Nephron (organoid): ENCODE measurements around the gene RIMS3.

Experiments used
- H3K27ac Mint-ChIP-seq, 3 experiments: 2 replicates each; pipeline ENCODE4 v1.8.0; 2020; ENCODE audit warnings: mixed read lengths in 3 of 3, mild to moderate bottlenecking in 2 of 3, moderate library complexity in 1 of 3
- H3K27me3 Mint-ChIP-seq: 2 replicates; pipeline ENCODE4 v1.8.0; 2021; ENCODE audit warnings: low read depth, mild to moderate bottlenecking, moderate library complexity, mixed read lengths
- H3K36me3 Mint-ChIP-seq: 2 replicates; pipeline ENCODE4 v1.8.0; 2020; ENCODE audit warnings: low read depth, mixed read lengths
- H3K4me1 Mint-ChIP-seq: 2 replicates; pipeline ENCODE4 v1.8.0; 2020; ENCODE audit warnings: mixed read lengths
- H3K4me3 Mint-ChIP-seq, 3 experiments: 2 replicates each; pipeline ENCODE4 v1.8.0; 2020; ENCODE audit warnings: mild to moderate bottlenecking in 3 of 3, mixed read lengths in 3 of 3, moderate library complexity in 2 of 3
- H3K9me3 Mint-ChIP-seq: 2 replicates; pipeline ENCODE4 v1.8.0; 2020; ENCODE audit warnings: mixed read lengths
- TF ChIP-seq, protein P1 (sequence below), 3 experiments: fragments of 200-600 bp; sonication (generic); IDR thresholded peaks; one replicate each; pipeline ENCODE4 v1.5.0; 2021; ENCODE audit warnings: antibody characterized with exemption in 3 of 3; ENCODE audit not compliant: unreplicated experiment in 3 of 3

Gene RIMS3

DNA sequence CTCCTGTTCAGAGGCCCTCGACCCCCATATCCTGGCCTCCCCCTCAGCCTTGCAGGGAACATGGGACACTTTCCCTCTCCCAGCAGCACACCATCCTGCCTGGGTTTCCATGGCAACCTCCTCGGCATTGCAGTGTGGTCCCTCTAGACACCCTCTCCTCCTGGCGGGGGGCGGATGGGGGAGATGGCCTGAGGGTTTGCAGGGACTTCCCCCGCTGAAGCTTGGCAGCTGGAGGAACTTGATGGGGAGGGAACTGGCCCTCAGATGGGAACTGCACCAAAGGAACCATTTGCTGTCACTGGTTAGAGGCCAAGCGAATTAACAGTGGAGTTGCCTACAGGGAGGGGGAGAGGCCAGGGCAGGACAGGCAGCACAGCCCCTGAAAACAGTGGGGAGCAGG is 28.7 kb downstream of the RIMS3 start:
- H3K27ac Mint-ChIP-seq = no peak overlapping the region
- H3K27me3 Mint-ChIP-seq = no peaks in the 10 kb centered on the region
- no peaks in the 10 kb centered on the region for H3K9me3 Mint-ChIP-seq
- H3K4me1 Mint-ChIP-seq = peaks cover 9% of the 10 kb centered on the region
- no peak overlapping the region for H3K4me3 Mint-ChIP-seq
- TF ChIP-seq, protein P1, sequence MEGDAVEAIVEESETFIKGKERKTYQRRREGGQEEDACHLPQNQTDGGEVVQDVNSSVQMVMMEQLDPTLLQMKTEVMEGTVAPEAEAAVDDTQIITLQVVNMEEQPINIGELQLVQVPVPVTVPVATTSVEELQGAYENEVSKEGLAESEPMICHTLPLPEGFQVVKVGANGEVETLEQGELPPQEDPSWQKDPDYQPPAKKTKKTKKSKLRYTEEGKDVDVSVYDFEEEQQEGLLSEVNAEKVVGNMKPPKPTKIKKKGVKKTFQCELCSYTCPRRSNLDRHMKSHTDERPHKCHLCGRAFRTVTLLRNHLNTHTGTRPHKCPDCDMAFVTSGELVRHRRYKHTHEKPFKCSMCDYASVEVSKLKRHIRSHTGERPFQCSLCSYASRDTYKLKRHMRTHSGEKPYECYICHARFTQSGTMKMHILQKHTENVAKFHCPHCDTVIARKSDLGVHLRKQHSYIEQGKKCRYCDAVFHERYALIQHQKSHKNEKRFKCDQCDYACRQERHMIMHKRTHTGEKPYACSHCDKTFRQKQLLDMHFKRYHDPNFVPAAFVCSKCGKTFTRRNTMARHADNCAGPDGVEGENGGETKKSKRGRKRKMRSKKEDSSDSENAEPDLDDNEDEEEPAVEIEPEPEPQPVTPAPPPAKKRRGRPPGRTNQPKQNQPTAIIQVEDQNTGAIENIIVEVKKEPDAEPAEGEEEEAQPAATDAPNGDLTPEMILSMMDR (IDR thresholded peaks at IDR 0.05; ENCODE audit: unreplicated experiment in 3 of 3) = no peak
- H3K36me3 Mint-ChIP-seq = no peaks in the 10 kb centered on the region

DNA sequence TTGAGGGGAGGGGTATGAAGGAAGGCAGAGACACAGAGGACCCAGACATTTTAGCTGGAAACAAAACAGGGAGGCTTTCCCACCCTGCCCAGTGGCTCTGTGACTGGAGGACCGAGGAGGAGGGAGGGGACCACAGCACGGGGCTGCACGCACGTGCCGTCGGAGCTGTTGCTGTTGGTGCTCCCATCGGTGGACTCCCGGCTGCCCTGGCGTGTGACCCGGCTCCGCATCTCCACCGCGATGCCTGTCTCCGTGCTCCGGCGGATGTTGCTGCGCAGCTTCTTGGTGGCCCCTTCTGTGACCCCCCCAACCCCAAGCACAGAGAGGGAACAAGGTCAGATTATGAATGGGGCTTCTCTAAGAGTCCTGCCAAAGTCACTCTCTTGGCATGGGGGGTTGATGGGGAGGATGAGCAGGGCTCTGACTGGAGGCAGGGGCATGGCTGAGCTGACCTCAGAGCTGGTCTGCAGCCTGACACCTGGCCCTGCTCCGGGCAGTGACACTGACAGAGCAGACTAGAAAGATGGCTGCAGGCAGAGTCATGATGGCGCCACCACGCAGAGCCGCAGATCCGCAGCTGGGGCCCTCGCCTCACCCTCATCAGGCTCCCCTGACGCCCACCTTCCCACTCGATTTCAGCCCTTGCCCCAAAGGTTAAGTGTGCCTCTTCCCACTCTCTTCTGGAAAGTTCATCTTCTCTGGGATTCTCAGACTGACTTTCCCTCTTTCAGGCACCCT is 29.6 kb downstream of the RIMS3 start:
- H3K27ac Mint-ChIP-seq = no peak overlapping the region
- peaks cover 9% of the 10 kb centered on the region for H3K4me1 Mint-ChIP-seq
- no peaks in the 10 kb centered on the region for H3K36me3 Mint-ChIP-seq
- TF ChIP-seq, protein P1 (IDR thresholded peaks at IDR 0.05; ENCODE audit: unreplicated experiment in 3 of 3) = no peak
- H3K9me3 Mint-ChIP-seq = no peaks in the 10 kb centered on the region
- no peaks in the 10 kb centered on the region for H3K27me3 Mint-ChIP-seq
- H3K4me3 Mint-ChIP-seq = no peak overlapping the region

DNA sequence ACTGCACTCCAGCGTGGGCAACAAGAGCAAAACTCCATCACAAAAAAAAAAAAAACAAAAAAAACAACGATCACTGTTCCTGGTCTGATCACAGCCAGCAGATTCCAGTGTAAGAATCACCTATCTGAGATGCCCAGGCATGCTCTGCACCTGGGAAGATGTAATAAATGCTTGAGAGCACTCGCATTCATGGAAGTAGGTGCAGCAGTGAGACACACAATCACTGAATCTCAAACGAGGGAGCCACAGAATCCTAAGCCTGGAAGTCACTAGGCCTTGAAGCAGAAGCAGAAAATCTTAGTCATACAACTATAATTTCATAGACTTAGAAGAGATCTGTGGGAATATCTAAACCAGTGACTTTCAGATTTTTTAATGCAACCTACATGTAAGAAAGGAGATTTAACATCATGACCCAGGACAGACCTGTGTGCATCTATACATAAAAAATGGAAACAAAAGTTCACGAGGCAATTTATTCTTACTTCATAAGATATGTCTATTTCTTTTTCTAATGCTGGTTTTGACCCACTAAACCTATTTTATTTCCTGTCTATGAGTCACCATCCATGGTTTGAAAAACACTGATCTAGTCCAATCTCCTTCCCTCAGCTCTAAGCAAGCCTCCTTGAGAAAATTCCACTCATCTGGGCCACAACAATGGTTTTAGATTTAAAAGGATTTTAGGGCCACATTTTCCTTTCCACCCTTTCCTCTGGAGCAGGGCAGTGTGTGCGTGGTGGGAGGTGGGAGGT is 30.4 kb downstream of the RIMS3 start:
- H3K27ac Mint-ChIP-seq = no peak overlapping the region
- TF ChIP-seq, protein P1 (IDR thresholded peaks at IDR 0.05; ENCODE audit: unreplicated experiment in 3 of 3) = no peak
- H3K9me3 Mint-ChIP-seq = no peaks in the 10 kb centered on the region
- H3K36me3 Mint-ChIP-seq = no peaks in the 10 kb centered on the region
- H3K27me3 Mint-ChIP-seq = no peaks in the 10 kb centered on the region
- peaks cover 9% of the 10 kb centered on the region for H3K4me1 Mint-ChIP-seq
- H3K4me3 Mint-ChIP-seq = no peak overlapping the region

DNA sequence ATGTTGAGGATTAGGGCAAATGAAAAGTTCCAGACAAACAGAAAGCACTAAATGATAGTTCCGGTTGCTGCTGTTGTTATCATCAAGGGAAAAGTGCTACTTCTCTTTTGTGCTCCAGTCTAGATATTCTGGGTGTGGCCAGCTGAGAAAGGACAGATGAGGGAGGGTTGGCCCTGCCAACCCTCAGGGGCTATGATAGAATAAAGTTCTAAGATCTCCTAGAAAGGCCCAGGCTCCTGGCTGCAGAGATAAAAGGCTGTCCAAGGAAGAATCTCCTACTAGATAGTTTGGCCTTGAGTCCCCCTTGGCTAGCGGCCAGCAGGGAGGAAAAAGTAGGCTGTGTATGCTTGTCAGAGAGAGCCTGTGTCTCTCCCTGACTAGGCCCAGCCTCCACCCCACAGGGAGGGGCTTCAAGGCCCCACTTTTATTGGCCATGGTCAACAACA is 31.5 kb downstream of the RIMS3 start:
- Mint-ChIP-seq H3K4me1 (peaks cover 9% of the 10 kb centered on the region), H3K9me3 (no peaks in the 10 kb centered on the region), H3K27ac (no peak overlapping the region), H3K27me3 (no peaks in the 10 kb centered on the region), H3K36me3 (no peaks in the 10 kb centered on the region), H3K4me3 (no peak overlapping the region)
- TF ChIP-seq, protein P1 (IDR thresholded peaks at IDR 0.05; ENCODE audit: unreplicated experiment in 3 of 3) = no peak

DNA sequence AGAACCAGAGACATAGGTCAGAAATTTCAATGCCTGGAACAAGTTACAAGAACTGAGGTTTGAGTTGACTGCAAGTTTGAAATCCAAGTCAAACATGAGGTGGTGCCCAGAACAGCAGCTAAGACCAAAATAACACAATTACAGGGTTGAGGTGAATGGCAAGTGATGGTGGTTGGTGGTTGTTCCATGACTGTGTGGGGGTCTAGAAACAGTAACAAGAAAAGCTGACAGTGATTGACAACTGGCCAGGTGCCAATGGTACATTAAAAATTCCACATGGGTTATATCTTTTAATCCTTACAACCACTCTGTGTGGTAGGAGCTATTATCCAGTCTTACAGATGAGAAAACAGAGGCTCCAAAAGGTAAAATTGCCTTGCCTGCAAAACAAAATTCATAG is 32.0 kb downstream of the RIMS3 start:
- H3K4me1 Mint-ChIP-seq = peaks cover 9% of the 10 kb centered on the region
- no peaks in the 10 kb centered on the region for H3K9me3 Mint-ChIP-seq
- no peaks in the 10 kb centered on the region for H3K36me3 Mint-ChIP-seq
- H3K27me3 Mint-ChIP-seq = no peaks in the 10 kb centered on the region
- no peak overlapping the region for H3K4me3 Mint-ChIP-seq
- no peak overlapping the region for H3K27ac Mint-ChIP-seq
- TF ChIP-seq, protein P1 (IDR thresholded peaks at IDR 0.05; ENCODE audit: unreplicated experiment in 3 of 3) = no peak
